ENCODE measurements around the gene PWWP2A. TPM values are rescaled to one million over a fixed set of nuclear protein-coding genes. Genes with fewer than 3 reads are reported as not detected.

Gene PWWP2A
- total RNA-seq, 1 donor from 2014 or later: 9.9 TPM

GRCh38 chr5:160158087-160158486 lies 38.8 kb upstream of the PWWP2A start:
- no peak overlapping the region for H3K4me3 ChIP-seq
- no peaks in the 10 kb centered on the region for H3K36me3 ChIP-seq
- H3K9me3 ChIP-seq (replicated peaks): no peaks in the 10 kb centered on the region
- TF ChIP-seq, protein P1, sequence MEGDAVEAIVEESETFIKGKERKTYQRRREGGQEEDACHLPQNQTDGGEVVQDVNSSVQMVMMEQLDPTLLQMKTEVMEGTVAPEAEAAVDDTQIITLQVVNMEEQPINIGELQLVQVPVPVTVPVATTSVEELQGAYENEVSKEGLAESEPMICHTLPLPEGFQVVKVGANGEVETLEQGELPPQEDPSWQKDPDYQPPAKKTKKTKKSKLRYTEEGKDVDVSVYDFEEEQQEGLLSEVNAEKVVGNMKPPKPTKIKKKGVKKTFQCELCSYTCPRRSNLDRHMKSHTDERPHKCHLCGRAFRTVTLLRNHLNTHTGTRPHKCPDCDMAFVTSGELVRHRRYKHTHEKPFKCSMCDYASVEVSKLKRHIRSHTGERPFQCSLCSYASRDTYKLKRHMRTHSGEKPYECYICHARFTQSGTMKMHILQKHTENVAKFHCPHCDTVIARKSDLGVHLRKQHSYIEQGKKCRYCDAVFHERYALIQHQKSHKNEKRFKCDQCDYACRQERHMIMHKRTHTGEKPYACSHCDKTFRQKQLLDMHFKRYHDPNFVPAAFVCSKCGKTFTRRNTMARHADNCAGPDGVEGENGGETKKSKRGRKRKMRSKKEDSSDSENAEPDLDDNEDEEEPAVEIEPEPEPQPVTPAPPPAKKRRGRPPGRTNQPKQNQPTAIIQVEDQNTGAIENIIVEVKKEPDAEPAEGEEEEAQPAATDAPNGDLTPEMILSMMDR (IDR thresholded peaks at IDR 0.05; ENCODE audit: borderline replicate concordance): no peak
- no peaks in the 10 kb centered on the region for H3K27me3 ChIP-seq (ENCODE audit: low read depth)
- intact Hi-C loops (cut with micrococcal nuclease): no loop called here
- H3K4me1 ChIP-seq: no peaks in the 10 kb centered on the region
- H3K27ac ChIP-seq (replicated peaks): no peak overlapping the region
- DNase-seq: no peak

- no peaks in the 10 kb centered on the region for H3K9me3 ChIP-seq (replicated peaks)
- TF ChIP-seq, protein P1 (IDR thresholded peaks at IDR 0.05; ENCODE audit: borderline replicate concordance): no peak
- no peak for DNase-seq
- no peaks in the 10 kb centered on the region for H3K36me3 ChIP-seq
- no peaks in the 10 kb centered on the region for H3K4me1 ChIP-seq
- intact Hi-C loops (cut with micrococcal nuclease): no loop called here
- H3K4me3 ChIP-seq: no peak overlapping the region
- no peaks in the 10 kb centered on the region for H3K27me3 ChIP-seq (ENCODE audit: low read depth)
- no peak overlapping the region for H3K27ac ChIP-seq (replicated peaks)
Measured at GRCh38 chr5:160155017-160155750, 35.9 kb upstream of the PWWP2A start.

- H3K9me3 ChIP-seq (replicated peaks): no peaks in the 10 kb centered on the region
Measured at GRCh38 chr5:160152901-160153300, 33.7 kb upstream of the PWWP2A start.

DNA sequence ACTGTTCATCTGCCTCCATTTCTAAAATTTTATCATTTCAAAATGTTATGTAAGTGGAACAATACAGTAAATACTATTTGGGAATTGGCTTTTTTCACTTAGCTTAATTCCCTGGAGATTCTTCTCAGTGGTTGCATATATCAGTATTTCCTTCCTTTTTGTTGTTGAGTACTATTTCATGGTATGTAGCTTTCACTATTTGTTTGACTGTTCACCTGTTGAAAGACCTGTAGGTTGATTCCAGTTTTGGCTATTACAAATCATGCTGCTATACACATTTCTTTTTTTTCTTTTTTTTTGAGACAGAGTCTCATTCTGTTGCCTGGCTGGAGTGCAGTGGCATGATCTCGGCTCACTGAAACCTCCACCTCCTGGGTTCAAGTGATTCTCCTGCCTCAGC lies 33.0 kb upstream of the PWWP2A start:
- DNase-seq: no peak
- no peaks in the 10 kb centered on the region for H3K9me3 ChIP-seq (replicated peaks)

More at GRCh38 chr5:160152901-160153300, 33.7 kb upstream of the PWWP2A start:
- no peak overlapping the region for H3K27ac ChIP-seq (replicated peaks)
- DNase-seq: no peak
- TF ChIP-seq, protein P1 (IDR thresholded peaks at IDR 0.05; ENCODE audit: borderline replicate concordance): no peak
- H3K4me1 ChIP-seq: no peaks in the 10 kb centered on the region
- no peaks in the 10 kb centered on the region for H3K27me3 ChIP-seq (ENCODE audit: low read depth)
- no peaks in the 10 kb centered on the region for H3K36me3 ChIP-seq
- H3K4me3 ChIP-seq: no peak overlapping the region
- intact Hi-C loops (cut with micrococcal nuclease): no loop called here

DNA sequence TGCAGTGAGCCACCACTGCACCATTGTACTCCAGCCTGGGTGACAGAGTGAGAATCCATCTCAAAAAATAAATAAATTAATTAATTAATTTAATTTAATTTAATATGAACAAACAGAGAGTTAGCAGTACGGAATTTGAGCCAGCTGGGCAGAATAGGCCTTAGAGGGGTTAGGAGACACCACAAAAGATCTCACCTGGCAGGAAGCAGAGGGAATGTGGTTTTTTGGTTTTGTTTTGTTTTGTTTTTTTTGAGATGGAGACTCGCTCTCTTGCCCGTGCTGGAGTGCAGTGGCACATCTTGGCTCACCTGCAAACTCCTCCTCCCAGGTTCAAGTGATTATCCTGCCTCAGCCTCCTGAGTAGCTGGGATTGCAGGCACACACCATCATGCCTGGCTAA lies 31.8 kb upstream of the PWWP2A start:
- Histone ChIP-seq H3K4me1 (peaks cover 10% of the 10 kb centered on the region), H3K27ac (replicated peaks) (no peak overlapping the region), H3K36me3 (no peaks in the 10 kb centered on the region), H3K27me3 (ENCODE audit: low read depth) (no peaks in the 10 kb centered on the region), H3K9me3 (replicated peaks) (no peaks in the 10 kb centered on the region), H3K4me3 (no peak overlapping the region)
- intact Hi-C loops (cut with micrococcal nuclease): no loop called here
- DNase-seq: no peak
- TF ChIP-seq, protein P1 (IDR thresholded peaks at IDR 0.05; ENCODE audit: borderline replicate concordance): no peak

More for the DNA sequence above, 33.0 kb upstream of the PWWP2A start:
- Histone ChIP-seq H3K27ac (replicated peaks) (no peak overlapping the region), H3K36me3 (no peaks in the 10 kb centered on the region), H3K4me3 (no peak overlapping the region), H3K27me3 (ENCODE audit: low read depth) (no peaks in the 10 kb centered on the region), H3K4me1 (peaks cover under 1% of the 10 kb centered on the region)
- intact Hi-C loops (cut with micrococcal nuclease): no loop called here
- TF ChIP-seq, protein P1 (IDR thresholded peaks at IDR 0.05; ENCODE audit: borderline replicate concordance): no peak

Data from left ventricle myocardium inferior (tissue), 1 donor.